Neural crest cell (in vitro differentiated cells): ENCODE measurements around the gene UNC13C. TPM values are rescaled to one million over a fixed set of nuclear protein-coding genes. Genes with fewer than 3 reads are reported as not detected.

ENCODE experiments used
- DNase-seq: peaks from one replicate; pipeline ENCODE4 v3.0.0; 2021; ENCODE audit warnings: low read depth, mixed read lengths, low spot score
- H3K27ac Mint-ChIP-seq: one replicate; pipeline ENCODE4 v1.8.0; 2021; ENCODE audit warnings: mild to moderate bottlenecking, mixed read lengths; ENCODE audit not compliant: unreplicated experiment
- H3K27me3 Mint-ChIP-seq: 2 replicates; pipeline ENCODE4 v1.8.0; 2021; ENCODE audit warnings: low read depth, mild to moderate bottlenecking, mixed read lengths
- H3K36me3 Mint-ChIP-seq: 2 replicates; pipeline ENCODE4 v1.8.0; 2021; ENCODE audit warnings: low read depth, mild to moderate bottlenecking, mixed read lengths
- H3K4me1 Mint-ChIP-seq: 2 replicates; pipeline ENCODE4 v1.8.0; 2021; ENCODE audit warnings: mixed read lengths
- H3K4me3 Mint-ChIP-seq: one replicate; pipeline ENCODE4 v1.8.0; 2021; ENCODE audit warnings: mild to moderate bottlenecking, mixed read lengths
- H3K9me3 Mint-ChIP-seq: 2 replicates; pipeline ENCODE4 v1.8.0; 2021; ENCODE audit warnings: mixed read lengths
- total RNA-seq: library from RNA; stranded (reverse); gene quantifications from 2 replicates; pipeline ENCODE4 v1.2.1, GENCODE V29; 2021
- TF ChIP-seq, protein P1 (sequence below): fragments of 200-600 bp; sonication (generic); conservative IDR thresholded peaks from 2 replicates; pipeline ENCODE4 v1.5.0; 2021; ENCODE audit warnings: antibody characterized with exemption, mild to moderate bottlenecking

UNC13C gene
- total RNA-seq, 1 donor from 2014 or later = 1.5 TPM

DNA sequence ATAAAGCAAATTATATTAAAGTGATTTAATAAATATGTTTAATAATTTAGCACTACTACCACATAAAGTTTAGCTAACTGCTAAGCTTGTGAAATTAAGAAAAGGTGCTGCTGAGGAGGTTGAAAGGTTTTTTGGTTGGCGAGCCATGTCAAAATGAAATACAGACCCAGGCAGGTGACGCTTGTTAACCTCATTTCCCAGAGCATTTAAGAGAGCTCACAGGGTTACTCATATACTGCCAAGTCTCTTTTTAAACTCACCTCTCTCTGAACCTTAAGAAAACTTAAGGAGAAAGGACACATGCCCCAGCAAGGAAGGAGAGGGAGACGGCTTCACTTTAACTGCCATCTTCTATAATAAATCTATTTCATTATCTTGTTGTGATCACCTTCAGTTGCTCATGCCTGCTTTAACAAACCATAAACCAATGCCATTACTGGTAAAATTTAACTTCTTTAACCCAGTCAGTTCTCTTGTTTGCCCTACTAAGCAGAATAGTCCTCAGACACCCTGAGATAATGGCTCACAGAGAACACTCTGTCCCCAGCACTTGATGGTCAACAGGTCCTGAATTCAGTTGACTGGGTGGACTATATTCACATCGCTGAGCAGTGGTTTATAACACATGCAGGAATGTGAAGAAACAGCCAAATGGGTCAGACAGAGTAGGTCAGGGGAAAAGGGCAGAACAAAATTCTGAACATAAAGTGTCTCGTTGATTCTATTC is 540.1 kb downstream of the UNC13C start:
- Mint-ChIP-seq H3K36me3 (no peaks in the 10 kb centered on the region), H3K27me3 (no peaks in the 10 kb centered on the region), H3K9me3 (no peaks in the 10 kb centered on the region), H3K4me1 (no peaks in the 10 kb centered on the region), H3K4me3 (no peak overlapping the region), H3K27ac (no peak overlapping the region)
- TF ChIP-seq, protein P1, sequence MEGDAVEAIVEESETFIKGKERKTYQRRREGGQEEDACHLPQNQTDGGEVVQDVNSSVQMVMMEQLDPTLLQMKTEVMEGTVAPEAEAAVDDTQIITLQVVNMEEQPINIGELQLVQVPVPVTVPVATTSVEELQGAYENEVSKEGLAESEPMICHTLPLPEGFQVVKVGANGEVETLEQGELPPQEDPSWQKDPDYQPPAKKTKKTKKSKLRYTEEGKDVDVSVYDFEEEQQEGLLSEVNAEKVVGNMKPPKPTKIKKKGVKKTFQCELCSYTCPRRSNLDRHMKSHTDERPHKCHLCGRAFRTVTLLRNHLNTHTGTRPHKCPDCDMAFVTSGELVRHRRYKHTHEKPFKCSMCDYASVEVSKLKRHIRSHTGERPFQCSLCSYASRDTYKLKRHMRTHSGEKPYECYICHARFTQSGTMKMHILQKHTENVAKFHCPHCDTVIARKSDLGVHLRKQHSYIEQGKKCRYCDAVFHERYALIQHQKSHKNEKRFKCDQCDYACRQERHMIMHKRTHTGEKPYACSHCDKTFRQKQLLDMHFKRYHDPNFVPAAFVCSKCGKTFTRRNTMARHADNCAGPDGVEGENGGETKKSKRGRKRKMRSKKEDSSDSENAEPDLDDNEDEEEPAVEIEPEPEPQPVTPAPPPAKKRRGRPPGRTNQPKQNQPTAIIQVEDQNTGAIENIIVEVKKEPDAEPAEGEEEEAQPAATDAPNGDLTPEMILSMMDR = no peak
- DNase-seq = no peak

DNA sequence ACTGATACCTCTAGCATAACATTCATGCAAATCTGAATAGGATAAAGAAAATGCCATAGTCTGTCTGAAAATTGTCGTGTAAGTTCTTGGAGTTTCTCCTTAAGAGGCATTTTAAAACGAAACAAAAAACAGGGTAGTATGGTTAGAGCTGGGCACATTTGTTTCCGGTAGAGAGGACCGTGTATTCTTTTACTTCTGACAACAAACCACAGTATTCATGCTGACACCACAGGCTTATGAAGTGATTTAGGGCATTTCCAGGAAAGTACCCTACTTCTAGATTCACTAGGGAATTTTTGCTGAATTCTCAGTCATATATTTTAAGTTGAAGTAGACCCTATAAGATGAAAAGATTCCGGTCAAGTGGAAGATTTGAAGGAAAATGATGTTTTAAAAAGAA is 541.3 kb downstream of the UNC13C start:
- Mint-ChIP-seq H3K4me1 (no peaks in the 10 kb centered on the region), H3K4me3 (no peak overlapping the region), H3K27ac (no peak overlapping the region), H3K9me3 (no peaks in the 10 kb centered on the region), H3K36me3 (no peaks in the 10 kb centered on the region), H3K27me3 (no peaks in the 10 kb centered on the region)
- TF ChIP-seq, protein P1 = no peak
- DNase-seq = no peak

DNA sequence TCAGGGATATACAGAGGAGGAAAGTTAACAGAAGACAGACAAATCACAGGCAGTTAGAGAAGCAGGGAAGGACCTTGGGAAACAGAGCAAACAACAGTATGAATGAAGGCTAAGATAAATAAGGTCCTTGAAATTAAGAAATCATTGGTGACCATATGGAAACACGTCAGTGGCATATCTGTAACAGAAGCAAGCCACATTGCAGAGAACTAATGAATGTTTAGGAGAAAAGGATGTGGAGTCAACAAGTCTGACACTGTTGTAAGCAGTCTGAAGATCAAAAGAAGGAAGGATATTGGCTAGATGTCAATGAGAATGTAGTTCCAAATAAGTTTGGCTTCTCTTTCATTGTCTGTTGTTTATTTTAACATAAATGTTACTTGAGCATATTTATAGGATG is 542.4 kb downstream of the UNC13C start:
- Mint-ChIP-seq H3K9me3 (no peaks in the 10 kb centered on the region), H3K36me3 (no peaks in the 10 kb centered on the region), H3K27ac (no peak overlapping the region), H3K4me3 (no peak overlapping the region), H3K4me1 (no peaks in the 10 kb centered on the region), H3K27me3 (no peaks in the 10 kb centered on the region)
- DNase-seq = no peak
- TF ChIP-seq, protein P1 = no peak

DNA sequence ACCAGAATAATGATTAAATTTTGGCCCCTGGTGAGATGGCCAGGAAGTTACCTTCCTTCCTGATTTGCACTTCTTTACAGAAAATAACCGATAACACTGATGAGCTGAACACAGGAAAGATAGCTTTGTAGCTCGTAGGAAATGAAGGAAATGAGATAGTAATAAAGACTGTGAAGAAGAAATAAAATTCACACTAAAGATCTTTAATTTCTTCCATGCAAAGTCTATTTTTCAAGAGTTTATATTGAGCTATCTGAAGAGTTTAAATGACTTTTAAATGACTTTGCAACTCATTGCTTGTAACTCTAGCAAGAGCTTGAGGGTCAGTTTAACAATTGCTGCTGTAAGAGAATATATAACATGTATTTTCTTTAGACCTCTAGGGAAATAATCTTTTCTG is 543.0 kb downstream of the UNC13C start:
- no peak for DNase-seq

DNA sequence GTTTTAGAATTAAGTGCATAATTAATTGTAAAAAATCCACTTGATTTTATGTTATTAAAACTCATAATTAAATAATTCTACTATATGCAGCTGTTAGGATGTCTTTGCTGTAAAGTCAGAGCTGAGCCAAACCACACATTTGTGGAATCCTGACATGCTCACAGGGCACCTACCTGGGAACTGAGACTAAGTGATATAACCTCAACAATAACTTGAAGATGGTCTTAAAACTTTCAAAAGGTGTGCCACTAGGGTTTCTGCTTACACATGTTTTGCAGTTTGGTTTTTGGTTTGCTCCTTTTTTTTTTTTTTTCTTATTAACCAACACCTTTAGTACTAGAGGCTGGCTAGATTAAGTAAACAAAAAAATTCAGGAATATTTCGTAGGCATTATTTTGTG is 549.8 kb downstream of the UNC13C start:
- no peak overlapping the region for H3K4me3 Mint-ChIP-seq
- H3K27me3 Mint-ChIP-seq = peaks cover 2% of the 10 kb centered on the region
- no peaks in the 10 kb centered on the region for H3K36me3 Mint-ChIP-seq
- TF ChIP-seq, protein P1 = no peak
- no peak for DNase-seq
- H3K4me1 Mint-ChIP-seq = no peaks in the 10 kb centered on the region
- H3K9me3 Mint-ChIP-seq = no peaks in the 10 kb centered on the region
- H3K27ac Mint-ChIP-seq = no peak overlapping the region

More for the DNA sequence above, 543.0 kb downstream of the UNC13C start:
- Mint-ChIP-seq H3K27ac (no peak overlapping the region), H3K27me3 (no peaks in the 10 kb centered on the region), H3K36me3 (no peaks in the 10 kb centered on the region), H3K4me1 (no peaks in the 10 kb centered on the region), H3K9me3 (no peaks in the 10 kb centered on the region), H3K4me3 (no peak overlapping the region)
- TF ChIP-seq, protein P1 = no peak
